HepG2 (cell line): ENCODE data around the gene BCKDHB. TPM values are rescaled to one million over a fixed set of nuclear protein-coding genes. Genes with fewer than 3 reads are reported as not detected.

Source experiments
- ATAC-seq: fragments of 200-7000 bp; cut with Tn5 transposase; 3 replicates; pipeline ENCODE4 v1.9.1; 2020; ENCODE audit warnings: mild to moderate bottlenecking, moderate library complexity
- BruUV-seq: library from RNA; stranded (reverse); fragments of 400-500 nt; replicated peaks from 2 replicates; lab custom pipeline; 2021; lab: Mats Ljungman, UMichigan
- CTCF ChIA-PET: fragments of 300-600 bp; formaldehyde crosslinking; extraction: SDS; loops from one replicate; lab custom pipeline; 2021; ENCODE audit warnings: low total read pairs, inconsistent platforms, low intra/inter-chr PET ratio; lab: Yijun Ruan, JAX
- POLR2A ChIA-PET: fragments of 350-600 bp; sonication (Branson Sonifier 250); formaldehyde crosslinking; loops from one replicate; lab custom pipeline; 2020; ENCODE audit warnings: antibody characterized with exemption, inconsistent platforms; lab: Yijun Ruan, JAX
- DNase-seq: peaks from one replicate; pipeline ENCODE4 v3.0.0-alpha.2; 2015; ENCODE audit warnings: low spot score
- FAIRE-seq: peaks from 3 replicates; lab custom pipeline; 2011; peaks lifted over from hg19 to GRCh38; lab: Jason Lieb, UNC
- H2AFZ ChIP-seq: one replicate; pipeline ENCODE4 v1.6.1; 2011; ENCODE audit warnings: low read length, inconsistent platforms
- H3K27ac ChIP-seq: fragments of 300-600 bp; 3 replicates; pipeline ENCODE4 v1.8.0; 2011; ENCODE audit warnings: mixed run types, mild to moderate bottlenecking, mixed read lengths, low read length, inconsistent platforms; ENCODE audit not compliant: insufficient read depth; ENCODE audit errors: extremely low read length
- H3K27me3 ChIP-seq, 2 experiments: fragments of 200-600 bp in 1 of 2; 2 replicates in 1 of 2; 3 replicates in 1 of 2; pipeline versions ENCODE4 v1.6.0 to v1.8.0; 2011; ENCODE audit warnings: low read length in 2 of 2, mild to moderate bottlenecking in 2 of 2, moderate library complexity in 2 of 2, inconsistent platforms in 1 of 2; ENCODE audit not compliant: insufficient read depth in 2 of 2, control insufficient read depth in 1 of 2
- H3K36me3 ChIP-seq, 2 experiments: fragments of 200-600 bp in 1 of 2; replicated peaks in 1 of 2; 2 replicates in 1 of 2; 3 replicates in 1 of 2; pipeline versions ENCODE4 v1.5.1 to v1.8.0; 2011; ENCODE audit warnings: low read length in 2 of 2, inconsistent platforms in 1 of 2; ENCODE audit not compliant: insufficient read depth in 2 of 2, control insufficient read depth in 1 of 2
- H3K4me1 ChIP-seq: 2 replicates; pipeline ENCODE4 v1.5.1; 2012; ENCODE audit warnings: low read length, inconsistent platforms; ENCODE audit not compliant: insufficient read depth
- H3K4me2 ChIP-seq: 2 replicates; pipeline ENCODE4 v1.6.0; 2011; ENCODE audit warnings: low read depth, low read length, inconsistent platforms
- H3K4me3 ChIP-seq, 3 experiments: fragments of 200-600 bp in 1 of 3; sonication (generic), shearing (Covaris generic) in 1 of 3; replicated peaks in 1 of 3; 2 replicates each; pipeline ENCODE4 v1.5.1; 2011 to 2016; ENCODE audit warnings: low read length in 3 of 3, inconsistent platforms in 2 of 3, low read depth in 2 of 3, mild to moderate bottlenecking in 2 of 3, control low read depth in 1 of 3, mixed read lengths in 1 of 3; ENCODE audit not compliant: insufficient read depth in 1 of 3
- H3K79me2 ChIP-seq: one replicate; pipeline ENCODE4 v1.6.1; 2011; ENCODE audit warnings: low read length, inconsistent platforms; ENCODE audit not compliant: insufficient read depth
- H3K9ac ChIP-seq: 2 replicates; pipeline ENCODE4 v1.6.0; 2011; ENCODE audit warnings: mild to moderate bottlenecking, low read depth, low read length, inconsistent platforms; ENCODE audit not compliant: insufficient read depth
- H3K9me3 ChIP-seq: 2 replicates; pipeline ENCODE4 v1.5.1; 2012; ENCODE audit warnings: mild to moderate bottlenecking, low read length
- H4K20me1 ChIP-seq: 2 replicates; pipeline ENCODE4 v1.6.0; 2011; ENCODE audit warnings: inconsistent platforms, mild to moderate bottlenecking, low read length, moderate library complexity; ENCODE audit not compliant: insufficient read depth
- CHCHD3 ChIP-seq: sonication (generic); formaldehyde crosslinking; IDR thresholded peaks from 2 replicates; pipeline ENCODE4 v1.8.0; 2022; ENCODE audit warnings: mild to moderate bottlenecking, missing genetic modification reagents, moderate library complexity
- ESRRA ChIP-seq: sonication (generic); formaldehyde crosslinking; IDR thresholded peaks from 2 replicates; pipeline ENCODE4 v1.5.1; 2020; ENCODE audit warnings: mild to moderate bottlenecking, low read depth, missing genetic modification reagents
- GTF2F1 ChIP-seq: fragments of 150-350 bp; IDR thresholded peaks from 2 replicates; pipeline ENCODE4 v1.6.1; 2014; ENCODE audit warnings: low read length
- JUND ChIP-seq: sonication (generic); formaldehyde crosslinking; IDR thresholded peaks from 2 replicates; pipeline ENCODE4 v1.8.0; 2022; ENCODE audit warnings: mild to moderate bottlenecking, missing genetic modification reagents
- NCOA5 ChIP-seq: sonication (generic); formaldehyde crosslinking; IDR thresholded peaks from 2 replicates; pipeline ENCODE4 v1.4.0; 2020; ENCODE audit warnings: missing genetic modification reagents
- NFIB ChIP-seq: sonication (generic); formaldehyde crosslinking; IDR thresholded peaks from 2 replicates; pipeline ENCODE4 v1.9.0; 2021; ENCODE audit warnings: missing genetic modification reagents, mild to moderate bottlenecking, borderline replicate concordance
- RBM39 ChIP-seq: fragments of 200-400 bp; formaldehyde crosslinking; IDR thresholded peaks from one replicate; pipeline ENCODE4 v1.6.1; 2018; ENCODE audit warnings: antibody characterized with exemption, mild to moderate bottlenecking, low read depth, low read length; ENCODE audit not compliant: poor library complexity, severe bottlenecking
- U2AF1 ChIP-seq: fragments of 200-400 bp; formaldehyde crosslinking; optimal IDR thresholded peaks from 2 replicates; pipeline ENCODE3; 2017; ENCODE audit warnings: mild to moderate bottlenecking, low read depth, low read length
- ZNF138 ChIP-seq: sonication (generic); formaldehyde crosslinking; IDR thresholded peaks from 2 replicates; pipeline ENCODE4 v1.5.0; 2020; ENCODE audit warnings: mild to moderate bottlenecking, low read depth, missing genetic modification reagents
- ZNF33B ChIP-seq: sonication (generic); formaldehyde crosslinking; IDR thresholded peaks from 2 replicates; pipeline ENCODE4 v1.5.1; 2020; ENCODE audit warnings: mild to moderate bottlenecking, missing genetic modification reagents
- ZNF430 ChIP-seq: sonication (generic); formaldehyde crosslinking; IDR thresholded peaks from 2 replicates; pipeline ENCODE4 v1.9.0; 2021; ENCODE audit warnings: mild to moderate bottlenecking, missing genetic modification reagents
- ZNF550 ChIP-seq: sonication (generic); formaldehyde crosslinking; IDR thresholded peaks from 2 replicates; pipeline ENCODE4 v1.4.0; 2020; ENCODE audit warnings: mild to moderate bottlenecking, missing genetic modification reagents, borderline replicate concordance
- ZSCAN20 ChIP-seq: sonication (generic); formaldehyde crosslinking; IDR thresholded peaks from 2 replicates; pipeline ENCODE4 v1.4.0; 2020; ENCODE audit warnings: missing genetic modification reagents, mild to moderate bottlenecking, borderline replicate concordance
- WGBS: methylation state at CpG from one replicate; pipeline ENCODE4 v1.1.6; 2017; ENCODE audit warnings: low lambda C conversion rate; 5-methylcytosine and 5-hydroxymethylcytosine counted together
- in situ Hi-C: cut with HindIII; loops from 2 replicates; pipeline ENCODE4 v1.10.0; 2017; ENCODE audit warnings: low pct_unique_long_range_greater_than_20kb; ENCODE audit not compliant: extremely low pct_ligation_motif_present
- intact Hi-C: fragments of 100-400 bp; cut with micrococcal nuclease; formaldehyde crosslinking; loops from one replicate; pipeline ENCODE4 v1.10.0; 2022; ENCODE audit not compliant: unreplicated experiment
- polyA plus RNA-seq, 8 experiments: library from polyadenylated mRNA; depleted of rRNA in 3 of 8; stranded (reverse) in 7 of 8; unstranded in 1 of 8; fragments of >200 nt; fragmentation: Illumina TruSeq in 4 of 8; extraction: Trizol in 4 of 8; gene quantifications; 2 replicates each; pipeline versions ENCODE4 v1.2.1 to v1.2.3, GENCODE V29; 2011 to 2016; ENCODE audit warnings: low read depth in 4 of 8, missing spikeins in 1 of 8, mixed read lengths in 1 of 8; ENCODE audit not compliant: insufficient read depth in 1 of 8
- total RNA-seq, 5 experiments: library from RNA; depleted of rRNA; stranded (reverse); fragments of >200 nt; fragmentation: Illumina TruSeq; extraction: Trizol; gene quantifications; 2 replicates each; pipeline ENCODE4 v1.2.3, GENCODE V29; 2016; ENCODE audit warnings: low read depth in 1 of 5
- TF ChIP-seq, protein P1 (sequence below): sonication (generic); formaldehyde crosslinking; IDR thresholded peaks from 2 replicates; pipeline ENCODE4 v1.5.0; 2020; ENCODE audit warnings: missing genetic modification reagents
- TF ChIP-seq, protein P2 (sequence below): sonication (generic); formaldehyde crosslinking; conservative IDR thresholded peaks from 2 replicates; pipeline ENCODE4 v1.8.0; 2022; ENCODE audit warnings: low read depth, missing genetic modification reagents

Gene BCKDHB
- total and polyA plus RNA-seq, 2 of the 13 experiments (the other 11 are each of a cell fraction or from before 2014, with no cell fraction given) = 10.8 to 13.6 TPM

DNA sequence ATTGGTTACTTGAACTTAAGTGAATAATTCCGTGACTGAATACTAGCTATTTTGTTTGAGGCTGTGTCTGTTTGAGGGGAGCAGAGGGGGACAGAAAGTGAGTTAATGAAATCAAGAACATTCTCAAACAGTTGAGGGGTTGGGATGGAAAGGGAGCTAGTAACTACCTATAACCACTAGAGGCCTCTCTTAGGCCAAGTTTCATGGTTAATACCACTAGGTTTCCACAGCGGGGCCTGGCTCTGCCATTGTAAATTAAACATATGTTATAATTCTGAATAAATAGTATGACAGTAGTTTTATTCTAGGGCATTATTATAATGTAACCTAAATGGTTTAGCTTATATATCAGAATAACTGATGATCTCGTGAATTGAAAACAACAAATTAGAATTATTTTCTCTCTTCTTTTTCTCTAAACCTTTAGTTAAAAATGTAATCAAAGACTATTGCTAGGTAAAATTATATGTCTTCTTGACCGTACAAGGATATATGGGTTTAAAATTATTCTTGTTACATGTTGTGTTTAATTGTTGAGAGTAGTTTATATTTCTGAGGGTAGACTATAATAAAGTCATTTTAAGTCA is 108.1 kb downstream of the BCKDHB start (continued):
- TF ChIP-seq, protein P1, sequence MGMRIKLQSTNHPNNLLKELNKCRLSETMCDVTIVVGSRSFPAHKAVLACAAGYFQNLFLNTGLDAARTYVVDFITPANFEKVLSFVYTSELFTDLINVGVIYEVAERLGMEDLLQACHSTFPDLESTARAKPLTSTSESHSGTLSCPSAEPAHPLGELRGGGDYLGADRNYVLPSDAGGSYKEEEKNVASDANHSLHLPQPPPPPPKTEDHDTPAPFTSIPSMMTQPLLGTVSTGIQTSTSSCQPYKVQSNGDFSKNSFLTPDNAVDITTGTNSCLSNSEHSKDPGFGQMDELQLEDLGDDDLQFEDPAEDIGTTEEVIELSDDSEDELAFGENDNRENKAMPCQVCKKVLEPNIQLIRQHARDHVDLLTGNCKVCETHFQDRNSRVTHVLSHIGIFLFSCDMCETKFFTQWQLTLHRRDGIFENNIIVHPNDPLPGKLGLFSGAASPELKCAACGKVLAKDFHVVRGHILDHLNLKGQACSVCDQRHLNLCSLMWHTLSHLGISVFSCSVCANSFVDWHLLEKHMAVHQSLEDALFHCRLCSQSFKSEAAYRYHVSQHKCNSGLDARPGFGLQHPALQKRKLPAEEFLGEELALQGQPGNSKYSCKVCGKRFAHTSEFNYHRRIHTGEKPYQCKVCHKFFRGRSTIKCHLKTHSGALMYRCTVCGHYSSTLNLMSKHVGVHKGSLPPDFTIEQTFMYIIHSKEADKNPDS = no peak
- no peak for TF ChIP-seq ZNF33B (CRISPR knock-in tag)

DNA sequence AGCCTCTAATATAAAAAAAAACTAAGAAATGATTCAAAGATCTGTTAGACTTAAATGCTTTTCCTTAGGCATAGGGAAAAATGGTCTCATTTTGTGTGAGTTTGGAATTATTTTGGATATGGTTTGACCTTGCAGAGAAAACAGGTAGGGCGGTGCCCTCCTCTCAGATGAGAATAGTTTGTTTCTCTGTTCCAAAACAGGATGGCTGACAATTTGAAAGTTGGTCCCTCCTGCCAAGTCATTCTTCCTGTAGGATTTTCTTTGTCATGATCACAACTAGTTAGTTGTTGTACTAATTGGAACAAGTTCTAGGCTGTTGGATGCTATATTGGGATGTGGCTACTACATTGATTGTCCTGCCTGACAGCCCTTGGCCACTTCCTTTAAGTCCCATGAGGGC is 108.6 kb downstream of the BCKDHB start:
- Histone ChIP-seq H3K9me3 (no peaks in the 10 kb centered on the region), H3K9ac (no peak overlapping the region), H3K4me1 (no peaks in the 10 kb centered on the region), H4K20me1 (no peaks in the 10 kb centered on the region), H3K27me3 (no peaks in the 10 kb centered on the region), H3K4me2 (no peak overlapping the region), H3K36me3 (0 out of 5 replicates have a peak, but pooled peaks cover 0 to 4% of the 10 kb centered on the region in 2 experiments), H2AFZ (no peak overlapping the region), H3K4me3 (no peak overlapping the region), H3K79me2 (no peaks in the 10 kb centered on the region), H3K27ac (no peak overlapping the region)
- ATAC-seq = no peak
- intact Hi-C loops (loop anchor here (2.0 to 10.0 kb wide), 3 partner anchors 124 to 860 kb away; no protein-coding TSS in a partner anchor), in situ Hi-C loops (no loop called here)
- no peak for FAIRE-seq
- no peak for DNase-seq
- no TSS peak for BruUV-seq
- CTCF ChIA-PET = interaction anchor here (1.2 to 1.5 kb wide), 2 partner anchors 123 to 390 kb away, joined by 3 to 5 read pairs; no protein-coding TSS in a partner anchor
- 100% methylated on average over 1 of the region's 1 CpG for WGBS
- POLR2A ChIA-PET = no interaction called here
- TF ChIP-seq ZNF550 (no peak), ZSCAN20 (no peak), CHCHD3 (no peak), ZNF138 (no peak), ZNF430 (CRISPR knock-in tag) (no peak), ESRRA (no peak), JUND (CRISPR knock-in tag) (no peak), NCOA5 (CRISPR knock-in tag) (no peak), U2AF1 (no peak), NFIB (no peak), GTF2F1 (no peak), RBM39 (no peak)
- TF ChIP-seq, protein P2, sequence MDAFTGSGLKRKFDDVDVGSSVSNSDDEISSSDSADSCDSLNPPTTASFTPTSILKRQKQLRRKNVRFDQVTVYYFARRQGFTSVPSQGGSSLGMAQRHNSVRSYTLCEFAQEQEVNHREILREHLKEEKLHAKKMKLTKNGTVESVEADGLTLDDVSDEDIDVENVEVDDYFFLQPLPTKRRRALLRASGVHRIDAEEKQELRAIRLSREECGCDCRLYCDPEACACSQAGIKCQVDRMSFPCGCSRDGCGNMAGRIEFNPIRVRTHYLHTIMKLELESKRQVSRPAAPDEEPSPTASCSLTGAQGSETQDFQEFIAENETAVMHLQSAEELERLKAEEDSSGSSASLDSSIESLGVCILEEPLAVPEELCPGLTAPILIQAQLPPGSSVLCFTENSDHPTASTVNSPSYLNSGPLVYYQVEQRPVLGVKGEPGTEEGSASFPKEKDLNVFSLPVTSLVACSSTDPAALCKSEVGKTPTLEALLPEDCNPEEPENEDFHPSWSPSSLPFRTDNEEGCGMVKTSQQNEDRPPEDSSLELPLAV (CRISPR knock-in tag) = no peak
